ENCODE results near the gene RAB29. TPM values are rescaled to one million over a fixed set of nuclear protein-coding genes. Genes with fewer than 3 reads are reported as not detected.
A peak's percentile ranks its signal among the peaks of the same experiment; 100 is the strongest.

RAB29 gene
- total RNA-seq, 1 donor from 2014 or later = 20.7 TPM

DNA sequence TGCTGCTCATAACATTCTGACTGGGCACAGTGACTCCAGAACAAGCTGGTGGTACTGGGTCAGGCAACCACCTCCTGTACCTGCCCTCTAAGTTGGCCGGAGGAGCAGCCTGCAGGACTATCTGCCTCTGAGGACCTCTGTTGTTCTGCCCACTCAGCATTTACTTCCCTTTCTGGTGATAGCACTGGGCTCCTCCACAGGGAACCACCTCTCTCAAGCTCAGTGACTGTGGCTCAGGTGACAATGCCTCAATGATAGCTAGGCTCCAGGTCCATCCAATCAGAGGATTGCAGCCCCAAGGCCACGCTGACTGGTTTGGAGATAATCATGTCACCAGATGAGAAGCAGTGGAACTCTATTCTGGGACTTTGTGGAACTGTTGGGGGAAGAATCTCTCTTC lies 21.9 kb upstream of the RAB29 start:
- DNase-seq (ENCODE audit: low spot score) (no peak), ATAC-seq (no peak)

DNA sequence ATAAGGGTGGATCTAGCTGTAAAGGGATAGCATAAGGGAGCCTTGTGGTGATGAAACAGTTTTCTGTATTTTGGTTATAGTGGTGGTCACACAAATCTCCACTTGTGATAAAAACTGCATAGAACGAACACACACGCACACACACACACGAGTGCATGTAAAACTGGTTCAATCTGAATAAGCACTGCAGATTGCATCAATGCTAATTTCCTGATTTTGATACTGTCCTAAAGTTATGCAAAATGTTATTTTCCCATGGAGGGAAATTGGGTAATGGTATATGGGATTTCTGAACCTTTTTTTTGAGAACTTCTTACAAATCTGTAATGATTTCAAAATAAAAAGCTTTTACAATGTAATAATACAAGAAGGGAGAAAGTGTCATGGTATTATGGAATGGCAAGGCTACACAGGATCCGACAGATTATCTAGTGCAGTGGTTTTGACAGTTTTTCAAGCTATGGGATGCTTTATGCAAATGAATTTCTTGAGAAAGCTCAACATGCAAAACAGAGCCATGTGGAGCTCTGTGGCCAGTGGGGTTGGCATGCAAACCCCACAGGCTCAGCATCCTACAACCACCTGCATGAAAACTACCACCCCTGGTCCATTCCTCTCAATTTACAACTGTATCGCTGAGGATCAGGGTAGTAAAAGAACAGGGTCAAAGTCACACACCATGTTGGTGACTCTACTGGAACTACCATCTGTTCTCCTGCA lies 18.9 kb upstream of the RAB29 start:
- ATAC-seq (no peak), DNase-seq (ENCODE audit: low spot score) (no peak)

- ATAC-seq (no peak), DNase-seq (ENCODE audit: low spot score) (no peak)
Measured at GRCh38 chr1:205792961-205793673, 17.8 kb upstream of the RAB29 start.

- DNase-seq (ENCODE audit: low spot score) = no peak
- no peak for ATAC-seq
Measured at GRCh38 chr1:205792481-205792881, 17.2 kb upstream of the RAB29 start.

DNA sequence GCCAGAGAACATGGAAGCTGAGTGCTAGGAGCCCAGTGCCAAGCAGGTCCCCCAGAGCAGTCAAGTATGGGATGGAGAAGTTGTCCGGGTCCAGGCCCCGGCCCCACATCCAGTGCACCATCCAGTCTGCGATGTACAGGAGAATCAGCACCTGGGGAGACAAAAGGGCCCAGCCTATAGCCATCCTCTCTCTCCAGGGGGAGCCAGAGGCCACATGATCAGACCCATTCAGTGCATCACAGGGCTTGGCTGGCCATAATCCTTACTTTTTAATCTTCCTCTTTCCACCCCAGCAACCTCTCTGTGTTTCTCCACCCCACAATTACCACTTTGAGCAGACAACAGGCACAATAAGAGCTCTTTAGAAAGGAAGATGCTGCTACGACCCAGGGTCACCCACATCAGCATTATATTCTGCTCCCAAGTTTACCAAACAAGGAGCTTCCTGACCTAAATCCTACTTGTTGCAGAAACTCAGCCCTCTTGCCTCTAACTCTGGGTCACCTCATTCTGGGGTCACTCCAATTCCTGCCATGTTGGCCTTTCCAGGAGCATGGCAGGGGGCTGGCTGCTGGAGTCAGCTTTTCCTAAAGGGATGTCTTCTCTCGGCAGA lies 16.4 kb upstream of the RAB29 start:
- ATAC-seq (peak; percentile 97), DNase-seq (ENCODE audit: low spot score) (peak; percentile 69)

DNA sequence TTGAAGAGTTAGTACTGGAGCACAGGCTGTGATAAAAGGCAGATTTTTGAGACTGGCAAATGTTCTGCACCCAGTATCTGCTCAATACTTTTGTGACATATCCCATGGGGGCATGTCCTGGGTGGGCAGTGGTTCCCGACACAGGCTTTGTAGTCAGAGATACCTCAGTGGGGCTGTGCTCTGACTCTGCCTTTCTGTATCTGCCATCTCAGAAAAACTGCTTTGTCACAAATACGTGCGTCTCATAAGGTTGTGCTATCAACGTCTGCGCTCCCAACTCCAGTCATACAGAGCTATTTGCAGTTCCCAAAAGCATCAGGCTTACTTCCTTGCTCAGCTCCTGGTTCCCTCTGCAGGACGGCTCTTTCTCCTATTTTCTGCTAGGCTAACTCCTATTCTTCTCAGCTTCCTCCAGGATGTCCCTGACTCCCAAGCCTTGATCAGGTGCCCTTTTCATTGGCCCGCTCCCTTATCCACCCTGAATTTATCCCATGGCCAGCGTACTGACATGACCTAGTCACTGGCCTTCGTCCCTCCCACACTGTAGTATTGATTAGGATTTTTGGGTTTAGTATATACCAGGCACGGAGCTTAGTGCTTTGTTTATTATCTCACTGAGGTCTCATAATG lies 12.1 kb upstream of the RAB29 start:
- DNase-seq (ENCODE audit: low spot score) = no peak
- no peak for ATAC-seq

GRCh38 chr1:205786601-205787000 lies 11.3 kb upstream of the RAB29 start:
- no peak for ATAC-seq
- DNase-seq (ENCODE audit: low spot score) = no peak

DNA sequence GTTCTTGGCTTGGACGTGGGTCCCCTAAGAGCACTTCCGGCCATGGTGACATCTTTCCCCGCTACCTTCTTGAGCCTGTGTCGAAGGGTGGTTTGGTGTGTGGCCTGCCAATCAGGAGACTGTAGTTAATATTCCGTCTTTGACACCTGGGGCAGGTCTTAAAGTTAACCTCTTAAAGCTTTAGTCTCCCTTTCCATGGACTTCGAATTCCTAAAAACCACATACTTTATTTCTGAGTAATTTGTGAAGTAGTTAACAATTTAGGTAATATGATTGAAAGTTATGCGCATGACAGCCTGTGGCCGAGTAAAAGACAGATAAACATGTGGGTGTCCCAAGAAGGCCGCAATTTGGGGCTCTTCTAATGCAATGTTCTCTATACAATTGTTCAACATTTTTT lies 10.2 kb upstream of the RAB29 start:
- ATAC-seq (no peak), DNase-seq (ENCODE audit: low spot score) (no peak)

GRCh38 chr1:205783904-205784303 lies 8.6 kb upstream of the RAB29 start:
- peak; percentile 86 for ATAC-seq
- peak; percentile 77 for DNase-seq (ENCODE audit: low spot score)

DNA sequence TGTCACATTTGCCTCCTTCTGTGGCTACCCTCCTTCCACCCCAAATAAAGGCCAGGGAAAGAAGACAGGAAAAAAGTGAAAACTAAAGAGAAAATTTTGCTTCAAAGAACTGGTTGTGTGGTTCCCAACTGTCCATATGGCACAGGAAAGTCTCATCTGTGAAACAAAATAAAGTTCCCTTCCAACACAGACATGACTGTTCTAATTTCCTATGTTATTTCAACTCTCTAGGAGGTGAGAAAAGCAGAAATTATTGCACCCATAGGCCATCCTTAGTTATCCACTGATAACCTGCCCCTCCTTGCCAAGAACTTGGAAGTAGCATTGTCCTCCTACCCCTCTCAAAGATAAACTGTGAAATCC lies 8.1 kb upstream of the RAB29 start:
- DNase-seq (ENCODE audit: low spot score) (no peak), ATAC-seq (peak; percentile 11)

DNA sequence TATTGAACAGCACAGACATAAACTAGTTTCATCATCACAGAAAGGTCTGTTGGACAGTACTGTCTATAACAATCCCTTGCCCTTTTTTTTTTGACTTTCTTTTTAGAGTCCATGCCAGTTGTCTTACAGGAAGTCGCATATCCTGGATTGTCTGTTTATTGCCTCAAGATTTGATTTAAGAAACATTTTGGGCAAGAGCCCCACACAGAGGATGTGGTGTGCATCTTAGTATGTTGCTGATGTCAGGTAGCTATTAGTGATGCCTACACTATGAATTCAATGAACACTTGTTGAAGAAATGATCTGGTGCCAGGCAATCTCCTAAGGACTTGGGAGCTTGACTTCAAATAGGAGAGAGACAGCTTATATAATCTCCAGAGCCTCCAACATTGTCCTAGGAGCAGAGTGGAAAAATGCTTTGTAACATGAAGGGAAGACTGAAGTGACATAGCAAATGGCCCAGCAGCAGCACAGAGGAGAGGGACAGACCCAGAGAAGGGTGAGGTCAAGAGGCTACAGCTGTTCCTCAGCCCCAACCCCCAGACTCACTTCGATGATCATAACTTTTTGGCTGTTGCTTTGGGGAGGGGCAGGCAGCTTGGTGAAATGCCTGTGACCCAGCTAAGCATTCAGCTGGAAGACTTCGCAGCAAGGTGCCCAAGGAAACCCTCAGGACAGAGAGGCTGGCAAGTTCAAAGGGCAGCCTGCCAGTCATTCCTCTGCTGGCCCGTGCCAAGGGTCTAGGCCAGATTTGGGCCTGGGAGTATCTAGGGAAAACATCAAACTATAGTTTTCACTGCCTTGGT lies 7.5 kb upstream of the RAB29 start:
- ATAC-seq (peak; percentile 50), DNase-seq (ENCODE audit: low spot score) (no peak)

DNA sequence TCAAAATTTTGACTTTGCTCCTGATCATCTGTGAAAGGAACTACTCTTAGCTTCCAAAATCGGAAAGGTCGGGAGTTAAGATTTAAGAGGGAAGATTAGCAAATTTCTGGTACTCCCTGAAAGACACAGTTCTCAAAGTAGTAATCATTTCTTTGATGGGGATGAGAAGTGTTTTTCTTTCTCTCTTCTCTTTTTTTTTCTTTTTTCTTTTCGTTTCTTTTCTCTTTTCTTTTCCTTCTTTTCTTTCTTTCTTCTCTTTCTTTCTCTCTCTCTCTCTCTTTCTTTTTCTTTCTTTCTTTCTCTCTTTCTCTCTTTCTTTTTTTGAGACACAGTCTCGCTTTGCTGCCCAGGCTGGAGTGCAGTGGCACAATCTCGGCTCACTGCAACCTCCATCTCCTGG lies 5.1 kb upstream of the RAB29 start:
- ATAC-seq (no peak), DNase-seq (ENCODE audit: low spot score) (no peak)

DNA sequence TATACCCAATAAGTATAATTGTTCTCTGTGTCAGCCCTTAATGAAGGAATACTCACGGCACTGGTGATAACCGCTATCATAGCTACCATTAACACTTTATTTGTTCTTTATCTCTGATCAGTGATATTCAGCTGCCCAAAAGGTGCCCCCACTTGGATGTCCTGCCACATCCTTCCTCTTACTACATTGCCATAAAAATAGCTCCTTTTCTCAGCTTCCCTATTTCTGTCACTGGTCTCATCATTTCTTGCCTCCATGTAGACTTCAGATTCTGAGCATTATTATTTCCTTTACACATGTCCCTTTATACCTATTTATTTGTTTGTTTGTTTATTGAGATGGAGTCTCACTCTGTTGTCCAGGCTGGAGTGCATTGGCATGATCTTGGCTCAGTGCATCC lies 2.7 kb upstream of the RAB29 start:
- no peak for DNase-seq (ENCODE audit: low spot score)
- ATAC-seq = no peak

- ATAC-seq = no peak
- no peak for DNase-seq (ENCODE audit: low spot score)
Measured at GRCh38 chr1:205775717-205776056, 405 bp upstream of the RAB29 start.

DNA sequence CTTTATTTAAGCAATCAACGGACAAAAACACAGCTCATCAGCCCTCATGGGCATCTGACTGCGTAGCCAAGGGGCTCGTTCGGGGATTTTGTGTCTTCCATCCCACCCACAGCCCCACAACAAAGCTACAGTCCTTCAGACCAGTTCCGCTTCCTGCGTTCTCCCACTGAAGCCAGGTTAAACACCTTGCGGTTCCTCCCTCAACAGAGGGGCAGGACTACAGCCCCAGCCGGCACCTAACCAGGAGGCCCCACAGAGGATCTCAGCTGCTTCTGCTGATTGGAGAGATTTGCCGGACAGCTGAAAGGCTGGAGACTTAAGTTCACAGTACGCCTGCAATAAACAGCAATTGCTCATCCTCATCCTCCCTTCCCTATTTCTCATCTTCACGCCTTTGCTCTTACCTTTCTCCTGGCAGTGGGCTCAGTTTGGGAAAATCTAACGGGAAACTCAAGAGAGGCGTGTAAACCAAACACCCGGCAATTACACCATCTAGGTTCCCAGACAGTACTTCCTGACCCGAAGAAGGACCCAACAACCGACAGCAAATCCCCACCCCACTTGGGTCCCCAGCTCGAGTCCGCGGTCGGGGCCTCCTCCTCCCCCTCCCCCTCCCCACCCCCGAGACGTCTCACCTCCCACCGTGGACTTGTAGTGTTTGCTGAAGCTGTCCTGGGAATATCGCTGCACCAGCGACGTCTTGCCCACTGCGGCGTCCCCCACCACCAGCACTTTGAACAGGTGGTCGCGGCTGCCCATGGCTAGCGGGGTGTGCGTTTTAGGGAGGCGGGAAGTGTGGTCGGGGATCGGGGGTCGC lies 876 bp downstream of the RAB29 start:
- peak; percentile 48 for DNase-seq (ENCODE audit: low spot score)
- ATAC-seq = peak; percentile 33

- ATAC-seq = no peak
- DNase-seq (ENCODE audit: low spot score) = no peak
Measured at GRCh38 chr1:205772607-205773032, 2.7 kb downstream of the RAB29 start.

DNA sequence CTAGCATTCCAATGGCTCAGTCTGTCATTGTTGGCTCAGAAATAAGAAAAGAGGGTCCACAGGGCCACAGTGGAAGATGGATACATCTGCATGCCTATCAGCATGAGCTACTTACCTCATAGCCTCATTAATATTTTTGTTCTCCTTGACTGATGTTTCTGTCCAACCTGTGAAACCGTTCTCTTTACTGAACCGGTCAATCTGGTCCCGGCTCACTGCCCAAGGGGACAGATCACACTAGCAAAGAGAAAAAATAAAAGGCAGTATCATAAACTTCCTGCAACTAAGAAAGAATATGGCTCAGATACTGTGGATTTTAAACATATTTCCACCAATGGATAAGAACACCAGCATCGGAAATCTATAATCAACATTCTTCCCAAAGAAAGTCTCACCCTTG lies 4.7 kb downstream of the RAB29 start:
- ATAC-seq (no peak), DNase-seq (ENCODE audit: low spot score) (no peak)

- no peak for DNase-seq (ENCODE audit: low spot score)
- ATAC-seq = no peak
Measured at GRCh38 chr1:205769641-205770365, 5.5 kb downstream of the RAB29 start.

- peak; percentile 60 for ATAC-seq
- no peak for DNase-seq (ENCODE audit: low spot score)
Measured at GRCh38 chr1:205767248-205767647, 8.0 kb downstream of the RAB29 start.

GRCh38 chr1:205766570-205766969 lies 8.7 kb downstream of the RAB29 start:
- ATAC-seq (no peak), DNase-seq (ENCODE audit: low spot score) (no peak)

Data from left lobe of liver (tissue), 2 donors.